HL-60 (cell line): ENCODE data around the gene MDN1.

Experiments
- DNase-seq, 2 experiments: peaks; one replicate each; pipeline ENCODE4 v3.0.0-alpha.2; 2010 to 2020; ENCODE audit warnings: low read depth in 1 of 2, low spot score in 1 of 2
- H3K27ac ChIP-seq: fragments of 250-450 bp; sonication (Bioruptor Pico); replicated peaks from 2 replicates; pipeline ENCODE4 v1.5.1; 2020; ENCODE audit warnings: mild to moderate bottlenecking, moderate library complexity
- H3K27me3 ChIP-seq: fragments of 250-450 bp; sonication (Bioruptor Pico); 2 replicates; pipeline ENCODE4 v1.5.1; 2021; ENCODE audit warnings: mild to moderate bottlenecking, moderate library complexity; ENCODE audit not compliant: insufficient read depth, poor library complexity, severe bottlenecking
- H3K4me3 ChIP-seq: replicated peaks from 2 replicates; pipeline ENCODE4 v1.5.1; 2011; ENCODE audit warnings: mild to moderate bottlenecking, control low read depth, low read length; ENCODE audit not compliant: insufficient read depth
- CTCF ChIP-seq: IDR thresholded peaks from one replicate; pipeline ENCODE4 v1.5.1; 2011; ENCODE audit warnings: low read length, control low read depth, inconsistent platforms; ENCODE audit not compliant: insufficient read depth
- GABPA ChIP-seq: IDR thresholded peaks from 2 replicates; pipeline ENCODE4 v1.6.1; 2012; ENCODE audit warnings: low read depth
- POLR2AphosphoS5 ChIP-seq: IDR thresholded peaks from 2 replicates; pipeline ENCODE4 v1.6.1; 2012; ENCODE audit warnings: low read depth
- SPI1 ChIP-seq: IDR thresholded peaks from 2 replicates; pipeline ENCODE4 v1.6.1; 2012; ENCODE audit warnings: low read depth, mild to moderate bottlenecking, borderline replicate concordance
- TF ChIP-seq, protein P1 (sequence below): IDR thresholded peaks from 2 replicates; pipeline ENCODE4 v1.6.1; 2012; ENCODE audit warnings: low read depth; ENCODE audit not compliant: insufficient replicate concordance

The MDN1 gene

GRCh38 chr6:89787660-89788328 lies 31.8 kb downstream of the MDN1 start:
- Histone ChIP-seq H3K4me3 (no peak overlapping the region), H3K27me3 (no peaks in the 10 kb centered on the region), H3K27ac (no peak overlapping the region)
- TF ChIP-seq POLR2AphosphoS5 (no peak), GABPA (no peak), CTCF (no peak), SPI1 (no peak)
- TF ChIP-seq, protein P1, sequence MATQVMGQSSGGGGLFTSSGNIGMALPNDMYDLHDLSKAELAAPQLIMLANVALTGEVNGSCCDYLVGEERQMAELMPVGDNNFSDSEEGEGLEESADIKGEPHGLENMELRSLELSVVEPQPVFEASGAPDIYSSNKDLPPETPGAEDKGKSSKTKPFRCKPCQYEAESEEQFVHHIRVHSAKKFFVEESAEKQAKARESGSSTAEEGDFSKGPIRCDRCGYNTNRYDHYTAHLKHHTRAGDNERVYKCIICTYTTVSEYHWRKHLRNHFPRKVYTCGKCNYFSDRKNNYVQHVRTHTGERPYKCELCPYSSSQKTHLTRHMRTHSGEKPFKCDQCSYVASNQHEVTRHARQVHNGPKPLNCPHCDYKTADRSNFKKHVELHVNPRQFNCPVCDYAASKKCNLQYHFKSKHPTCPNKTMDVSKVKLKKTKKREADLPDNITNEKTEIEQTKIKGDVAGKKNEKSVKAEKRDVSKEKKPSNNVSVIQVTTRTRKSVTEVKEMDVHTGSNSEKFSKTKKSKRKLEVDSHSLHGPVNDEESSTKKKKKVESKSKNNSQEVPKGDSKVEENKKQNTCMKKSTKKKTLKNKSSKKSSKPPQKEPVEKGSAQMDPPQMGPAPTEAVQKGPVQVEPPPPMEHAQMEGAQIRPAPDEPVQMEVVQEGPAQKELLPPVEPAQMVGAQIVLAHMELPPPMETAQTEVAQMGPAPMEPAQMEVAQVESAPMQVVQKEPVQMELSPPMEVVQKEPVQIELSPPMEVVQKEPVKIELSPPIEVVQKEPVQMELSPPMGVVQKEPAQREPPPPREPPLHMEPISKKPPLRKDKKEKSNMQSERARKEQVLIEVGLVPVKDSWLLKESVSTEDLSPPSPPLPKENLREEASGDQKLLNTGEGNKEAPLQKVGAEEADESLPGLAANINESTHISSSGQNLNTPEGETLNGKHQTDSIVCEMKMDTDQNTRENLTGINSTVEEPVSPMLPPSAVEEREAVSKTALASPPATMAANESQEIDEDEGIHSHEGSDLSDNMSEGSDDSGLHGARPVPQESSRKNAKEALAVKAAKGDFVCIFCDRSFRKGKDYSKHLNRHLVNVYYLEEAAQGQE = no peak
- no peak for DNase-seq

GRCh38 chr6:89786970-89787369 lies 32.6 kb downstream of the MDN1 start:
- no peak overlapping the region for H3K4me3 ChIP-seq
- TF ChIP-seq POLR2AphosphoS5 = no peak
- TF ChIP-seq CTCF = no peak
- no peak for TF ChIP-seq SPI1
- TF ChIP-seq, protein P1 = no peak
- TF ChIP-seq GABPA = no peak
- no peaks in the 10 kb centered on the region for H3K27me3 ChIP-seq
- DNase-seq = no peak
- no peak overlapping the region for H3K27ac ChIP-seq

DNA sequence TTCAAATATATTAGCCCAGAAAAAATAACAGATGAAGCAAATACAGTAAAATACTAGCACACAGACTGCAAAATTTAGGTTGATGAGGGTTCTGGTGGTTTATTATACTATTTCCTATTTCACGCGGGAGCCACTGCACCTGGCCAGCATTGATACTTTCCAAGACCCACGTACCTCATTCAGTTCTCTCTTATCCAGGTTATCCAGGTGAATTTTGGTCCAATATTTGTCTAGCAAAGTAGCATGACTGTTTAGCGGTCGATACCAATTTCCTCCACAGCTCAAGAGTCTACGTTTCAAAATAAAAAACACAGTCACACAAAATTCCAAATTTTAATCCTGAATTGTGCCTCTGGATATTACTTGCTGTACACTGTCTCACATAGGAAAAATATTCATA lies 34.8 kb downstream of the MDN1 start:
- H3K27ac ChIP-seq = no peak overlapping the region
- no peak for DNase-seq
- H3K4me3 ChIP-seq = no peak overlapping the region
- H3K27me3 ChIP-seq = no peaks in the 10 kb centered on the region
- TF ChIP-seq CTCF = no peak
- no peak for TF ChIP-seq SPI1
- TF ChIP-seq POLR2AphosphoS5 = no peak
- TF ChIP-seq, protein P1 = no peak
- TF ChIP-seq GABPA = no peak
